ENCODE results near the gene SNCB. TPM values are rescaled to one million over a fixed set of nuclear protein-coding genes. Genes with fewer than 3 reads are reported as not detected.

The SNCB gene
- total and polyA plus RNA-seq, 4 donors = 0.02 TPM; not detected in 3

GRCh38 chr5:176662371-176663333 lies 32.3 kb upstream of the SNCB start:
- no peaks in the 10 kb centered on the region for H3K9me3 ChIP-seq (ENCODE audit: control insufficient read depth in 4 of 4, insufficient read depth in 3 of 4, low read length in 3 of 4)
- H3K4me1 ChIP-seq (ENCODE audit: control insufficient read depth in 5 of 5, insufficient read depth in 5 of 5, low read length in 5 of 5) = peaks cover 0 to 9% (median 0%) of the 10 kb centered on the region in 5 donors
- H3K27ac ChIP-seq (ENCODE audit: low read depth in 1 of 2, low read length in 1 of 2) = no peak overlapping the region
- 86 to 91% methylated on average over 21 of the region's 21 CpGs for WGBS, 2 donors
- H3K27me3 ChIP-seq (ENCODE audit: control insufficient read depth in 3 of 3, insufficient read depth in 3 of 3, low read length in 2 of 3) = peaks cover 0 to 21% (median 4%) of the 10 kb centered on the region in 3 donors
- no peak for TF ChIP-seq CTCF (IDR thresholded peaks at IDR 0.05; ENCODE audit: control extremely low read depth, extremely low read depth)
- ATAC-seq (ENCODE audit: insufficient read depth, low FRiP score) (no peak), DNase-seq (no peak)
- H3K4me3 ChIP-seq = no peak overlapping the region
- no peak overlapping the region for H3K9ac ChIP-seq (ENCODE audit: insufficient read depth in 1 of 2, low read length in 2 of 2)
- no peaks in the 10 kb centered on the region for H3K36me3 ChIP-seq (ENCODE audit: control insufficient read depth in 4 of 4, insufficient read depth in 4 of 4, low read length in 4 of 4)

GRCh38 chr5:176661676-176662075 lies 31.3 kb upstream of the SNCB start:
- Histone ChIP-seq H3K9me3 (ENCODE audit: control insufficient read depth in 4 of 4, insufficient read depth in 3 of 4, low read length in 3 of 4) (no peaks in the 10 kb centered on the region), H3K4me1 (ENCODE audit: control insufficient read depth in 5 of 5, insufficient read depth in 5 of 5, low read length in 5 of 5) (peaks cover 0 to 9% (median 0%) of the 10 kb centered on the region in 5 donors), H3K27ac (ENCODE audit: low read depth in 1 of 2, low read length in 1 of 2) (no peak overlapping the region), H3K9ac (ENCODE audit: insufficient read depth in 1 of 2, low read length in 2 of 2) (no peak overlapping the region), H3K4me3 (no peak overlapping the region), H3K36me3 (ENCODE audit: control insufficient read depth in 4 of 4, insufficient read depth in 4 of 4, low read length in 4 of 4) (peaks cover 0 to 6% (median 0%) of the 10 kb centered on the region in 4 donors), H3K27me3 (ENCODE audit: control insufficient read depth in 3 of 3, insufficient read depth in 3 of 3, low read length in 2 of 3) (peaks cover 0 to 18% (median 4%) of the 10 kb centered on the region in 3 donors)
- 73% methylated on average over 10 of the region's 10 CpGs for WGBS, 2 donors
- ATAC-seq (ENCODE audit: insufficient read depth, low FRiP score) (no peak), DNase-seq (no peak)
- TF ChIP-seq CTCF (IDR thresholded peaks at IDR 0.05; ENCODE audit: control extremely low read depth, extremely low read depth) = no peak

GRCh38 chr5:176660860-176661641 lies 30.7 kb upstream of the SNCB start:
- H3K27ac ChIP-seq (ENCODE audit: low read depth in 1 of 2, low read length in 1 of 2) = no peak overlapping the region
- no peaks in the 10 kb centered on the region for H3K9me3 ChIP-seq (ENCODE audit: control insufficient read depth in 4 of 4, insufficient read depth in 3 of 4, low read length in 3 of 4)
- H3K4me1 ChIP-seq (ENCODE audit: control insufficient read depth in 5 of 5, insufficient read depth in 5 of 5, low read length in 5 of 5) = peaks cover 0 to 9% (median 0%) of the 10 kb centered on the region in 5 donors
- TF ChIP-seq CTCF (IDR thresholded peaks at IDR 0.05; ENCODE audit: control extremely low read depth, extremely low read depth) = peak; percentile 92
- ATAC-seq (ENCODE audit: insufficient read depth, low FRiP score) (peak; percentile 68), DNase-seq (peak; percentile 75 to 83 (median 82))
- H3K36me3 ChIP-seq (ENCODE audit: control insufficient read depth in 4 of 4, insufficient read depth in 4 of 4, low read length in 4 of 4) = peaks cover 0 to 9% (median 0%) of the 10 kb centered on the region in 4 donors
- WGBS, 2 donors = 51 to 58% methylated on average over 32 to 33 of the region's 33 CpGs
- no peak overlapping the region for H3K9ac ChIP-seq (ENCODE audit: insufficient read depth in 1 of 2, low read length in 2 of 2)
- H3K27me3 ChIP-seq (ENCODE audit: control insufficient read depth in 3 of 3, insufficient read depth in 3 of 3, low read length in 2 of 3) = peaks cover 0 to 18% (median 4%) of the 10 kb centered on the region in 3 donors
- H3K4me3 ChIP-seq = no peak overlapping the region
